Glomerular endothelial cell (primary cell): ENCODE results near the gene MAMSTR. TPM values are rescaled to one million over a fixed set of nuclear protein-coding genes. Genes with fewer than 3 reads are reported as not detected.

Experiments
- DNase-seq: peaks from one replicate; pipeline ENCODE4 v3.0.0-alpha.2; 2011; ENCODE audit warnings: low read depth, low spot score; ENCODE audit errors: extremely low read depth
- total RNA-seq: library from RNA; depleted of rRNA; stranded (reverse); fragments of >200 nt; gene quantifications from 2 replicates; pipeline ENCODE4 v1.2.3, GENCODE V29; 2015

The MAMSTR gene
- total RNA-seq, 1 donor from 2014 or later: 1.6 TPM

GRCh38 chr19:48746738-48747575 lies 27.4 kb upstream of the MAMSTR start, which contains the start of gene IZUMO1:
IZUMO1 (minus strand) TSS chr19:48746909; CDS start chr19:48745859, 1,050 bp downstream.
- peak; percentile 82 for DNase-seq

GRCh38 chr19:48746110-48746509 lies 26.6 kb upstream of the MAMSTR start:
- DNase-seq: no peak

- DNase-seq: no peak
Observed at GRCh38 chr19:48745208-48745995, 25.9 kb upstream of the MAMSTR start.

GRCh38 chr19:48742096-48742495 lies 22.6 kb upstream of the MAMSTR start:
- no peak for DNase-seq

- no peak for DNase-seq
Observed at GRCh38 chr19:48741129-48741999, 21.8 kb upstream of the MAMSTR start.

- DNase-seq: no peak
Observed at GRCh38 chr19:48740164-48740972, 20.8 kb upstream of the MAMSTR start, which contains the start of gene RASIP1. RASIP1 (minus strand) TSS chr19:48740610; CDS start chr19:48740282, 328 bp downstream.

GRCh38 chr19:48739404-48740163 lies 20.1 kb upstream of the MAMSTR start:
- no peak for DNase-seq

- no peak for DNase-seq
Observed at GRCh38 chr19:48738557-48739403, 19.3 kb upstream of the MAMSTR start.

GRCh38 chr19:48737360-48737998 lies 18.0 kb upstream of the MAMSTR start:
- DNase-seq: no peak

GRCh38 chr19:48735031-48735615 lies 15.6 kb upstream of the MAMSTR start:
- no peak for DNase-seq

- DNase-seq: no peak
Observed at GRCh38 chr19:48734625-48735024, 15.1 kb upstream of the MAMSTR start.

GRCh38 chr19:48731452-48731851 lies 11.9 kb upstream of the MAMSTR start:
- no peak for DNase-seq

GRCh38 chr19:48728911-48729664 lies 9.6 kb upstream of the MAMSTR start:
- no peak for DNase-seq

GRCh38 chr19:48726556-48726955 lies 7.0 kb upstream of the MAMSTR start:
- peak; percentile 56 for DNase-seq

- DNase-seq: peak; percentile 100
Observed at GRCh38 chr19:48724796-48725753, 5.5 kb upstream of the MAMSTR start.
